DMS153 treated with DMSO at 0.1 percent for 48 hours (cell line): ENCODE data around the gene RALGAPA1.
A peak's percentile ranks its signal among the peaks of the same experiment; 100 is the strongest.
"Not testable (repeated sequence)": the region's sequence is repeated elsewhere in the genome, so short reads cannot be mapped to it uniquely, and the experiment has no call there.

Experiments
- DNase-seq: peaks from one replicate; lab custom pipeline; 2025; ENCODE audit not compliant: unreplicated experiment; lab: John Stamatoyannopoulos, UW

The RALGAPA1 gene

DNA sequence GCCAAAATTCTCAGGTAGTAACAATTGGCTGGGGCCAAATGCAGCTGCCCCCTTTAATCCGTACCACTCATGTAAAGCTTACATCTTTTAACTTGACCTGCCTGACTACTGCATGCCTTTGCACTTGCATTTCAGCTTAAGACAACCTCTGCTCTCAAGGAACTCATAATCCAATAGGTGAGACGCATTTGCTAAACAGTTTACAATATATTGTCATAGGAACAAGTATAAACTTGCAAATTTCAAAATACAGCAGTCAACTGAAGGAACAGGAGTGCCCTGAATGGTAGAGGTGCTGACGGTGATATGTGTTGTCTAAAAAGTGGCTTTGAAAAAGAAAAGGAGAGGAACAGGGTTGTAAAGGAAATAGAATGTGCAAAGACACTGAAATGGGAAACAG is 13.4 kb upstream of the RALGAPA1 start:
- no peak for DNase-seq

DNA sequence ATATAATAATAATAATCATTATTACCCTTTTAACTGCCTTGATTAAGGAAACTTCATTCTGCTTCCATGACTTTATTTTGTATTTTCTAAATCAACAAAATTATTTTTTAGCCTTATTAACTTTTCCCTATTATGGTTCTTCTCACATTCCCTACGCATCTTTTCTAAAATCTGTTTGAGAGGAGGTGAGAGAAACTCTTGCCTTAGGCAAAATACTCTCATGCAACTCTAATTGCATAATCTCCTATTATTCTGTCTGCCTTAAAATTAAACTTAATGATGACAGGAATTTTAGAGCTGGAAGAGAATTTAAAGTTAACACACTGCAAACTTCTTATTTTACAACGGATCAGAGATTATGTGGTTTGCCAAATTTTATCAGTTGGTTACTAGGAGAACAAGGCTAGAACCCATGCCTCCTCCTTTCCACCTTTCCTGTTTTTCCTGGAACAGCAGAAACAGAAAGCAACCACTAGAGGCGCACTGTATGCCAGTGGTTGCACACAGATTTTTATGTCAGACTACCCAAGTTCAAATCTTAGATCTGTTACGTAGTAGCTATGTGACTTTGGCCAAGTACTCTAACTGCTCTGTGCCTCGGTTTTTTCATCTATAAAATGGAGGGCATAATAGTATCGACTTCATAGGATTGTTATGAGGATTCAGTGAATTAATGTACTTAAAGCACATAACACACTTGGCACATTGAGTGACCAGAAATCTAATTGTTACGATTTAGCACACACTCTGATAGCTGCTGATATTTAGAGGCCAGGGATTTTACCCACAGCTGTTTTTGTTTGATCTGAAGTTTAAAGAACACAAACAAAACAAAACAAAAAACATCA is 12.7 kb upstream of the RALGAPA1 start:
- no peak for DNase-seq

DNA sequence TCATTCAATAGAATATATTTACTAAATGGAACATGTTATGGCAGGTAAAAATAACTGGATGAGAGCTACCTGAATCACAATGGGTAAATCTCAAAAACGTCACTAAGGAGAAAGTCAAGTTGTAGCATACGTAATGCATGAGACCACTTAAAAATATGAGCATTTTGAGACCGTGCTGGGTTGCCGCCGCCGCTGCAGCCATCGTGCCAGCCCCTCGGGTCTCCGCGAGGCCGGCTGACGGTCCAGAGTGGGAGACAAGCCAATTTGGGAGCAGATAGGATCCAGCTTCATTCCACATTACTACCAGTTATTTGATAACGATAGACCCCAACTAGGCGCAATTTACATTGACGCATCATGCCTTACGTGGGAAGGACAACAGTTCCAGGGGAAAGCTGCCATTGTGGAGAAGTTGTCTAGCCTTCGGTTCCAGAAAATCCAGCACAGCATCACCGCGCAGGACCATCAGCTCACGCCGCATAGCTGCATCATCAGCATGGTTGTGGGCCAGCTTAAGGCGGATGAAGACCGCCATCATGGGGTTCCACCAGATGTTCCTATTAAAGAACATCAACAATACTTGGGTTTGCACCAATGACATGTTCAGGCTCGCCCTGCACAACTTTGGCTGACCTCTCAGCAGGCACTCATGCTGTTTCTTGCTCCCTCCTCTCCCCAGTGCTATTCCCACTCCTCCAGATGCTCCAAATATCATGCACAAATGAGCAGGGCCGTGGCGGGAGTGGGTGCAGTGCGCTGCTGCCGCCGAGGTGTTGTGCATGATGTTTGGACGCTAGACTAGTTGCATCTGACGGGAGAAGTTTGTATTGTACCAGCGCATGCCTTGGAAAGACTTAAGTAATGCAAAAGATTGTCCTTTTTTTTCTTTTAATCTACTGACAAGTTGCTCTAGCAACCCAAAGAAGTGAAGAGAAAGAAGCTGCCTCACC is 10.8 kb upstream of the RALGAPA1 start:
- DNase-seq: no peak

DNA sequence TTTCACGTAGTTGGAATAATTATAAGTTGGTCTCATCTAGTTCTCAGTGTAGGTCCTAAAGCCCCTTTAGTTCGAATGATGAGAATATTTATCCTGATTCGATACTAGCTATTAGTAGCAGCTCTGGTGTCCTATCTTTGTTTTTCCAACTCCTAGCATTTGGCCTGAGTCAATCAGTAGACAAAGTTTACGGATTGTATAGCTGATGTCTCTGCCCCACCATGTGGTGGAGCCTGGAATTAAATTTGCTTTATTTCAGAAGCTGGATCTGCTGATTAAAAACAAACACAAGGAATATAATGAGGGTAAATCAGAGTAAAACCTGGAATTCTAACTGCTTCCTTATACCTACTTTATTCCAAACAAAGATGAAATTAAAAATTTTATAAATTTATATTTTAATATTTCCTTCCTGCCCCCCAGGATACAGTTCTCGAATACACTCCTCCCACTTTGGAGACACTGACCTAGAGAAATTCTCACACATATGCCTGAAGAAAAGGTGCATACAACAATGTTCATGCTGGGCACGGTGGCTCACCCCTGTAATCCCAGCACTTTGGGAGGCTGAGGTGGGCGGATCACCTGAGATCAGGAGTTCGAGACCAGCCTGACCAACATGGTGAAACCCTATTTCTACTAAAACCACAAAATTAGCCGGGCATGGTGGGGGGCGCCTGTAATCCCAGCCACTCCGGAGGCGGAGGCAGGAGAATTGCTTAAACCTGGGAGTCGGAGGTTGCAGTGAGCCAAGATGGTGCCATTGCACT is 9.4 kb upstream of the RALGAPA1 start:
- DNase-seq: no peak

DNA sequence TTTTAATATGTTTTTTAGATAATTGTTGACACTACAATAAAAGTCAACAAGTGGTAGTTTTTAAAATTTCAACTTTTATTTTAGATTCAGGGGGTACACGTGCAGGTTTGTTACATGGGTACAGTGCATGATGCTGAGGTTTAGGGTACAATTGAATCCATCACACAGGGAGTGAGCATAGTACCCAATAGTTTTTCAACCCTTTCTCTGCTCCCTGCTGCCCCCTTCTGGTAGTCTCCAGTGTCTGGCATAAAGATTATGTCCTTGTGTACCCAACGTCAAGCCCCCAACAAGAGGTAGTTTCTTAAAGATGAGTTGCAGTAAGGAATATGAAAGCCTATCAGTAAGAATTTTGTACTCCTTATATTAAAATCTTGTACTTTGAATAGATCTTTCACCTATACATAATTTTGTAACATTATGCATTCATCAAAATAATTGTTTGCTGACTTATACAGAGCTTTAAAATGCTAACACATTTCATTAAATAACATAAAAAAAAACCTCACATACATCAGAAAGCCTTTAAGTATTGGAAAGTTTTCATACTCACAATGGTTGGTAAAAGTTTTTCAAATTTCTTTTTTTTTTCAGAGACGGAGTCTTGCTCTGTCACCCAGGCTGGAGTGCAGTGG is 5.4 kb upstream of the RALGAPA1 start:
- peak; percentile 17 for DNase-seq

DNA sequence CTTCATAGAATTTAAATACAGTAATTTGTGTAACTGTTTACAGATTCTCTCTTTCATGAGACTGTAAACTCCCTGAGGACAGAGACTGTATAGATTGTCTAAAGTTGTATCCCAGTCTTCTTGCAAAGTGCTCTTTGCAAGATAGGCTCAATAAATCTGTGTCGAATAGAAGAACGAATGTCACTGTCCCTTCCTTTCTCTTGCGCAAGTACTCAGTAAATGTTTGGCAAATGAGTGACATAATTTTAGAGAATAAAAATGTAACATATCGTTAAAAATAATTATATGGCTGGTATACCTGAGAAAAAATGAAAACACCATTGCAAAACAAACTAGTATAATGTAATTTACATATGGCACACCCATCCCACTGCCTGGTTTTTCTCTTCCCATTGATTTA is 1.9 kb upstream of the RALGAPA1 start:
- DNase-seq: no peak

DNA sequence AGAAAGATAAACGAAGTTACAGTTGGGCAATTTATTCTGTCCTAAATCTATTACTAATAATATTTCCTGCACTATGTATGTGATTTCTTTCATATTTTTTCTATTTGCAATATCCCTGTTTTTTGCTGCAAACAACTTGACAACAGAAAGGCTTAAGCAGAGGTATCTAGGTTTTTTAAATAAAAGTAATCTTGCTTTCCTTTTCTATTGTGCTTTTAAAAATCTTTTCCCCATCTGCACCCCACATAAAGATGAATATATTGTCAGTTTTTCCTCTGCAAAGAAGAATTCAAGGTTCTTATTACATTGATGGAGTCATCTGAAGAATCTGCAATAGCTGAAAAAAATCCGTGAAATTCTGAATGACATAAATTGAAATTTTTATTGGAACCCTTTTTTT is 502 bp upstream of the RALGAPA1 start:
- no peak for DNase-seq

DNA sequence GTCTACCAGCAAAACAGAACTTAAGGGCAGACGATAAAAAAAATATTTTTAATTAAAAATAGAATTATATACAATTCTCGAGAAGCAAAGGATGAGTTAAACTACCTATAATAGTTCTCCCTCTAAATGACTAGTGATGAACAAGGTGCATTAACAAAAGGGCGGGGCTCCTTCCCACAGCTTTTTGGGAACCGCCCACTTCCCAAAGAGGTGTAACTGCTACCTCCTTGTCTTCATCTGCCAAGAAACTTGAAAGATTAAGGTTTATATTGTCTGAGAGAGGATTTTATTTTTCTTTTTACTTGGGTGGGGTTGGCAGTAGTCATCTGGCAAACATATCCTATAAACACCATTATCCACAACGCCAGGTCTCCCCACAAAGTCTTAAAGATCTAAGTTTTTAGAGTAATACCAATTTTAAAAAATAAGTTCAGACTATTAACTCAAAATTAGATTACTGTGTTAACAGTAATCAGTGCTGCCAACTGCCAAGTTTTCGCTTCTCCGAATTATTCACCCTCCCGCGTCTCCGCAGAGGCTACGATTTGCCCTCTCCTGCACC is 938 bp downstream of the RALGAPA1 start:
- no peak for DNase-seq

DNA sequence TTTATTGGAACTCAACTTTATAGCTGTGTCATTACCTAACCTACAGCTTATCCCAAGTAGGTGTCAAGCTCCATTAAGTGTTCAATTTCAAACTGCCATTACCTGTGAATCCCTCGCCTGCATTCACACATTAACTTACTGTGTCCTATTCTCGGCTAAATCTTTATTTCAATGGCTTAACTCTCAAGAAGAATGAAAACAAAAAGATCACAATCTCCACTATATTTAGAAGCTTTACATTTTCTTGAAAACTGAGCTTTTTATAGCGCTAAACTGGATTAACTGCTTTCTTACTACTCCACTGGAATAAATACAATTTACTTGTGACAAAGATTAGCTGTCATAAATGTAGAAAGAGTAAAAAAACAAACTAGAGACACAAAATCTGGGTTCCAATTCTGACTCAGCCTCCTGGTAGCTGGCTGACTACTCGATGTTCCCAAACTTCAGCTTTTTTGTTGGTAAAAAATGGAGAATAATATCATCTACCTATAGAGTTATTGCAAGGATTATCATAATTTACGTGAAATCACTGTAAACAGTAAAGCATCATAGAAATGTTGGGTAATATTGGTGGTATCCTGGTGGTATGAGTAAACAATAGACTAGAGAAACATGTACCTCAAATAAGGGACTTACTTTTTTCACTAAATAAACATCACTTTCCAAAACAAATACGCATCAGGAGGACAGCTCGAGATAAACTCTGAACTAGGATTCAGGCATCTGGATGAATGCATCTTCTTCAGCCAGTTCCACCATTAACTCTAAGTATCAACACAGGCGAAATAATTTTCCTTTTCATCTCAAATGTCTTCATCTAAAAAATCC is 1.7 kb downstream of the RALGAPA1 start:
- DNase-seq: no peak

DNA sequence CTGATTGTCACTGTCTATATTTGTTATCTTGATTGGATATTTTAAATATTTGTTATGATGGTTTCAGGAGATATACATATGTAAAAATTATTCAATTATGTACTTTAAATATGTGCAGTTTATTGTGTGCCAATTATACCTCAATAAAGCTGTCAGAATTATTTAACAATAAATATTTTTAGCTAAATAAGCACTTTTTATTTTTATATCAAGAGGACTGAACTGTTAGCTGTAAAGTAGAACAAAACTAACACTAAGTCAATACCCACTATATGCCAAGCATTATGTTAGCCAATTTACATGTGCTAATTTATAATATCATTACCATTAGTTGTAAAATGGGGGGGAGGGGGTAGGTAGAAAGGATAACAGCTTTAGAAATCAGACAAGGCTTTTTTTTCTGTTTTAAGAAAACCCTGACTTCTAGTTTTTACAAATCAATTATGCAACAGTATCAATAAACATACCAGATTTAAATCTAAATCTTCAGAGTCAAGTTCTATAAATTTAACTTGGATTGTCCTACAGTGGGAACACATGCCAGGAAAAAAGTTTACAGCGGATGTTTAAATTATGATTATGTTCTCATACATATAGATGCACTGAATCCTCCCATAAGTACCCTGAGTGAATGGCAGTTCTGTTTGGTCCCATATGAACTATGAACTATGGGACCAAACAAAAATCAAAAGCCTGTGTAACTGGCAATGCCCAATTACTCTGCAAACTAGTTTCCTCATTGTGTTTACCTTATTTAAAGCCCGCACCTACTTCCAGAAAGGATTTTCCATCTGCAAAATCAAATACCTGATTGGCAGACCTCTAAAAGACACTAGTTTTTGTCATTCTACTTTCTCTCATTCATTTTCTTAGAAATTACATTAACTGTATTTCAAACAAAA is 2.8 kb downstream of the RALGAPA1 start:
- no peak for DNase-seq

DNA sequence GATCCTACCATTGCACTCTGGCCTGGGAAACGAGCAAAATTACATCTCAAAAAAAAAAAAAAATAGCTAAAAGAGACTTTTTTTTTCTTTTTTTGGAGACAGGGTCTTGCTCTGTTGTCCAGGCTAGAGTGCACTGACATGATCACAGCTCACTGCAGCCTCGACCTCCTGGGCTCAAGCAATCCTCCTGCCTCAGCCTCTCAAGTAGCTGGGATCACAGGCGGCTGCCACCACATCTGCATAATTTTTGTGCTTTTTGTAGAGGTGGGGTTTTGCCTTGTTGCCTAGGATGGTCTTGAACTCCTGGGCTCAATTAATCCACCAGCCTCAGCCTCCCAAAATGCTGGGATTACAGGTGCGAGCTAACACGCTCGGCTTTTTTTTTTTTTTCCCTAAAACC is 11.3 kb downstream of the RALGAPA1 start:
- no peak for DNase-seq

DNA sequence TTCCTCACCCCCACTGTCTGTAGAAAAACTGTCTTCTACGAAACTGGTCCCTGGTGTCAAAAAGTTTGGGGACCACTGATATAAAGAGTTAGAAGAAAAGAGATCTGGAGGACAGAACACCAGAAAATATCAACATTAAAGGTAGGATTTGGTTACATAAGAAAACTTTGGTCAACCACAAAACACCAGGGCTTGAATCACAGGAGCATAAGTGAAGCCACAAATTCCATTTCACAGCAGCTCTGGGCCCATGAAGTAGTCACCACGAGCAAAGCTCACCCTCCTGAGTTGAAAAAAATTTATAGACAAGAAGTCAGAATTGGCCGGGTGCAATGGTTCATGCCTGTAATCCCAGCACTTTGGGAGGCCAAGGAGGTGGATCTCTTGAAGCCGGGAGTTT is 19.4 kb downstream of the RALGAPA1 start:
- DNase-seq: no peak

DNA sequence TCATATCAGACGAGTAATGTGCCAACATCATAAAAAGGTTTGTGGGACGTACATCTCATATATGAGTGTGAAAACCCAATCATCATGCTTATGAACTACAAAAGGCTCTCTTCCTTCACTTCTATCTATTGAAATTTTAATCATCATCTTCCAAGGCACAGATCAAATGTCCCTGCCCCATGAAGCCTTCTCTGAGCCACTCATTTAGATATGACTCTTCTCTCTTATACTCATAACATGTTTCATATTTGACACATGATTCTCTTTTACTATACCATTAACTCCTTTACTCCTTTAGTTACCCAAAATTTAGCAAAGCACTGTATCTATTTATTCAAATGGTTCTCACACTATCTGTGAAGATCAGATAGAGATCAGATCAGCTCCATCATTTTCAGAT is 22.2 kb downstream of the RALGAPA1 start:
- DNase-seq: no peak

DNA sequence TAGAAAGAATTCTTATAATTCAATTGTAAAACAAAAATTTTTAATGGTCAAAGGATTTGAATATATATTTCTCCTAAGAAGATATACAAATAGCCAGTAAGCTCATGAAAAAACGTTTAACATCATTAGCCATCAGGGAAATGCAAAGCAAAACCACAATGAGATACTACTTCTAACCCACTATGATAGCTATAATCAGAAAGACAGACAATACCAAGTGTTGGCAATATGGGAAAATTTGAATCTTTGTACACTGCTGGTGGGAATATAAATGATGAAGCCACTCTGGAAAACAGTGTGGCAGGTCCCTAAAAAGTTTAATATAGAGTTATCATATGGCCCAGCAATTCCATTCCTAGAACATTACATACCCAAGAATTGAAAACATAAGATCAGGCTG is 25.4 kb downstream of the RALGAPA1 start:
- DNase-seq: no peak

DNA sequence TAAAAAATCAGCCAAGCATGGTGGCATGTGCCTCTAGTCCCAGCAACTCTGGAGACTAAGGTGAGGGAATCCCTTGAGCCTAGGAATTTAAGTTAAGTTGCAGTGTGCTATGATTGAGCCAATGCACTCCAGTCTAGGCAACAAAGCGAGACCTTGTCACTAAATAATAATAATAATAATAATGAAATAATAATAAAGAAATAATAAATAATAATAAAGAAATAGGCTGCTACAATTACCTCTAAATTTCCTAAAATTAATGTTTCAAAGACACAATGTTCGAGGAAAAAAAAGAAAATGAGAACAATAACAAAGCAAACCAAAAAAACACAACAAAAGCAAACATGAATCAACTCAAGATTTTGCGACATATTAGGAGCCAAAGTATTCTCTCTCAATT is 29.7 kb downstream of the RALGAPA1 start:
- no peak for DNase-seq

DNA sequence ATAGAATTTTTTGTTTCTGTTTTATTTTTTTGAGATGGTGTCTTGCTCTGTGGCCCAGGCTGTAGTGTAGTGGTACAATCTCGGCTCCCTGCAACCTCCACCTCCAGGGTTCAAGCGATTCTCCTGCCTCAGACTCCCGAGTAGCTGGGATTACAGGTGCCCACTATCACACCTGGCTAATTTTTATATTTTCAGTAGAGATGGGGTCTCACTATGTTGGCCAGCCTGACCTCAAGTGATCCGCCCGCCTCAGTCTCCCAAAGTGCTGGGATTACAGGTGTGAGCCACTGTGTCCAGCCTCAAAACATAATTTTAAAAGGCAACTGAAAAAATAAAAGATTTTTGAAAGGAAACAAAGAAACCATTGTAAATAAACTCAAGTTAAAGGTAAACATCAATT is 31.5 kb downstream of the RALGAPA1 start:
- DNase-seq: not testable (repeated sequence)

DNA sequence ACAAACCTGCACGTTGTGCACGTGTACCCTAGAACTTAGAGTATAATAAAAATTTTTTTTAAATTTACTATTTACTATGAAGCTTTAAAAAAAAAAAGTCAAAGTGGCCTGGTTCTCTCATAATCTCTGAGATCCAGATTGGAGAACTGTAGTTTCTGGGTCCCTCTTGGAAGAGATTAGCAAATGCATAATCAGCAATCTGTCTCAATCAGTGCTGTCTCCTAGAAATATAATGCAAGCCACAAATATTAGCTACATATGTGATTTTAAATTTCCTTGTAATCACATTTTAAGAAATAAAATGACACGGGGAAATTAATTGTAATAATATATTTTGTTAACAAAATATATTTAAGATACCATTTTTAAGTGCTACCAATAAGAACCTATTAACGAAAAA is 32.3 kb downstream of the RALGAPA1 start:
- DNase-seq: no peak

DNA sequence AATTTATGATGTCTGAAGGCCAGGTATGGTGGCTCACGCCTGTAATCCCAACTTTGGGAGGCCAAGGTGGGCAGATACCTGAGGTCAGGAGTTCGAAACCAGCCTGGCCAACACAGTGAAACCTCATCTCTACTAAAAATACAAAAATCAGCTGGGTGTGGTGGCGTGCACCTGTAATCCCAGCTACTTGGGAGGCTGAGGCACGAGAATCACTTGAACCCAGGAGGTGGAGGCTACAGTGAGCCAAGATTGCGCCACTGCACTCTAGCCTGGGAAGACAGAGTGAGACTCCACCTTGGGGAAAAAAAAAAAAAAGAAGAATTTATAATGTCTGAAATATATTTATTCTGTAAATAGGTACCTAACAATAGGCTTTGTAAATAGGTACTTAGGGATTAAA is 33.0 kb downstream of the RALGAPA1 start:
- DNase-seq: not testable (repeated sequence)

DNA sequence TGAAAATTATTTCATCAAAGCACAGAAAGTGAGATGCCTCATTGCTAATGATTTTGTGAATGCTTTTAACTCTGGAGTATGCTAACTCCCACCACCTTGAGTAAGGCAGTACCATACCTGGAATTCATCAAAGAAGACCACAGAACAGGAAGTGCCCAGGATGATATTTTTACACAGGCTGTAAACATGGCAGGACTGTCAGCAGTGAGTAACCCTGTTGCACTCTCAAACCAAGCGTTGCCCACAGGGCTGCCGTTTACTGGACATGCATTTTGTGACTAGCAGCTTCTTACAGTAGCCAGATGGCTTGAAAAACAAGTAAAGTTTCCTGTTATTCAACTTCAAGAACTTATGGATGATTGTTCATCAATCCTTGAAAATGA is 42.4 kb downstream of the RALGAPA1 start:
- DNase-seq: no peak
